ENCODE measurements around the gene KLHDC3.

The KLHDC3 gene

GRCh38 chr6:43020847-43021246, 6.8 kb downstream of the KLHDC3 start:
- in situ Hi-C loops (cut with HindIII; ENCODE audit: low pct_unique_long_range_greater_than_20kb, low sequenced_read_pairs): no loop called here
- no peak for DNase-seq (ENCODE audit: low read depth in 1 of 2, low spot score in 1 of 2)
- no peak for TF ChIP-seq JUND (IDR thresholded peaks at IDR 0.05; ENCODE audit: low read depth)

- DNase-seq (ENCODE audit: low read depth in 1 of 2, low spot score in 1 of 2): peak; percentile 75 to 84
- in situ Hi-C loops (cut with HindIII; ENCODE audit: low pct_unique_long_range_greater_than_20kb, low sequenced_read_pairs): no loop called here
- TF ChIP-seq JUND (IDR thresholded peaks at IDR 0.05; ENCODE audit: low read depth): no peak
These were observed 7.4 kb downstream of the KLHDC3 start, which contains the start of gene RRP36 for GRCh38 chr6:43021270-43022047. TSS of gene RRP36 (plus strand) at chr6:43021623. CDS start at chr6:43021655, 32 bp downstream.

- in situ Hi-C loops (cut with HindIII; ENCODE audit: low pct_unique_long_range_greater_than_20kb, low sequenced_read_pairs): no loop called here
- TF ChIP-seq JUND (IDR thresholded peaks at IDR 0.05; ENCODE audit: low read depth): no peak
- DNase-seq (ENCODE audit: low read depth in 1 of 2, low spot score in 1 of 2): no peak
These were observed 10.4 kb downstream of the KLHDC3 start for GRCh38 chr6:43024436-43024835.

- no peak for TF ChIP-seq JUND (IDR thresholded peaks at IDR 0.05; ENCODE audit: low read depth)
- in situ Hi-C loops (cut with HindIII; ENCODE audit: low pct_unique_long_range_greater_than_20kb, low sequenced_read_pairs): no loop called here
These were observed 12.3 kb downstream of the KLHDC3 start for GRCh38 chr6:43026365-43026764.

GRCh38 chr6:43029120-43029519, 15.1 kb downstream of the KLHDC3 start:
- no peak for TF ChIP-seq JUND (IDR thresholded peaks at IDR 0.05; ENCODE audit: low read depth)

More at GRCh38 chr6:43026365-43026764, 12.3 kb downstream of the KLHDC3 start:
- DNase-seq (ENCODE audit: low read depth in 1 of 2, low spot score in 1 of 2): no peak

GRCh38 chr6:43032326-43032725, 18.3 kb downstream of the KLHDC3 start:
- in situ Hi-C loops (cut with HindIII; ENCODE audit: low pct_unique_long_range_greater_than_20kb, low sequenced_read_pairs): no loop called here
- DNase-seq (ENCODE audit: low read depth in 1 of 2, low spot score in 1 of 2): no peak
- no peak for TF ChIP-seq JUND (IDR thresholded peaks at IDR 0.05; ENCODE audit: low read depth)

More at GRCh38 chr6:43029120-43029519, 15.1 kb downstream of the KLHDC3 start:
- no peak for DNase-seq (ENCODE audit: low read depth in 1 of 2, low spot score in 1 of 2)
- in situ Hi-C loops (cut with HindIII; ENCODE audit: low pct_unique_long_range_greater_than_20kb, low sequenced_read_pairs): no loop called here

GRCh38 chr6:43033496-43034189, 19.6 kb downstream of the KLHDC3 start:
- DNase-seq (ENCODE audit: low read depth in 1 of 2, low spot score in 1 of 2): no peak
- in situ Hi-C loops (cut with HindIII; ENCODE audit: low pct_unique_long_range_greater_than_20kb, low sequenced_read_pairs): no loop called here
- no peak for TF ChIP-seq JUND (IDR thresholded peaks at IDR 0.05; ENCODE audit: low read depth)

GRCh38 chr6:43034190-43034525, 20.1 kb downstream of the KLHDC3 start:
- TF ChIP-seq JUND (IDR thresholded peaks at IDR 0.05; ENCODE audit: low read depth): no peak
- no peak for DNase-seq (ENCODE audit: low read depth in 1 of 2, low spot score in 1 of 2)
- in situ Hi-C loops (cut with HindIII; ENCODE audit: low pct_unique_long_range_greater_than_20kb, low sequenced_read_pairs): no loop called here

GRCh38 chr6:43035495-43036194, 21.6 kb downstream of the KLHDC3 start:
- TF ChIP-seq JUND (IDR thresholded peaks at IDR 0.05; ENCODE audit: low read depth): no peak
- no peak for DNase-seq (ENCODE audit: low read depth in 1 of 2, low spot score in 1 of 2)
- in situ Hi-C loops (cut with HindIII; ENCODE audit: low pct_unique_long_range_greater_than_20kb, low sequenced_read_pairs): no loop called here

GRCh38 chr6:43036712-43037111, 22.7 kb downstream of the KLHDC3 start:
- TF ChIP-seq JUND (IDR thresholded peaks at IDR 0.05; ENCODE audit: low read depth): no peak
- in situ Hi-C loops (cut with HindIII; ENCODE audit: low pct_unique_long_range_greater_than_20kb, low sequenced_read_pairs): no loop called here
- no peak for DNase-seq (ENCODE audit: low read depth in 1 of 2, low spot score in 1 of 2)

GRCh38 chr6:43037197-43037596, 23.1 kb downstream of the KLHDC3 start:
- in situ Hi-C loops (cut with HindIII; ENCODE audit: low pct_unique_long_range_greater_than_20kb, low sequenced_read_pairs): no loop called here
- no peak for TF ChIP-seq JUND (IDR thresholded peaks at IDR 0.05; ENCODE audit: low read depth)

GRCh38 chr6:43037706-43038105, 23.7 kb downstream of the KLHDC3 start:
- no peak for DNase-seq (ENCODE audit: low read depth in 1 of 2, low spot score in 1 of 2)
- TF ChIP-seq JUND (IDR thresholded peaks at IDR 0.05; ENCODE audit: low read depth): no peak
- in situ Hi-C loops (cut with HindIII; ENCODE audit: low pct_unique_long_range_greater_than_20kb, low sequenced_read_pairs): no loop called here

More at GRCh38 chr6:43037197-43037596, 23.1 kb downstream of the KLHDC3 start:
- DNase-seq (ENCODE audit: low read depth in 1 of 2, low spot score in 1 of 2): no peak

GRCh38 chr6:43038727-43039126, 24.7 kb downstream of the KLHDC3 start:
- in situ Hi-C loops (cut with HindIII; ENCODE audit: low pct_unique_long_range_greater_than_20kb, low sequenced_read_pairs): no loop called here
- no peak for DNase-seq (ENCODE audit: low read depth in 1 of 2, low spot score in 1 of 2)
- no peak for TF ChIP-seq JUND (IDR thresholded peaks at IDR 0.05; ENCODE audit: low read depth)

Data from T47D (cell line).